Trophoblast cell (in vitro differentiated cells and primary cell): ENCODE measurements around the gene PGA4.
"Not testable (repeated sequence)": the region's sequence is repeated elsewhere in the genome, so short reads cannot be mapped to it uniquely, and the experiment has no call there.

Experiments
- DNase-seq, 2 donors: peaks; one replicate each; pipeline ENCODE4 v3.0.0-alpha.2; 2016
- H2AFZ ChIP-seq: 2 replicates; pipeline ENCODE4 v1.6.1; 2013; ENCODE audit warnings: low read length, moderate library complexity, mild to moderate bottlenecking; ENCODE audit not compliant: insufficient read depth, poor library complexity
- H2AK5ac ChIP-seq: 2 replicates; pipeline ENCODE4 v1.6.1; 2013; ENCODE audit warnings: mild to moderate bottlenecking, low read length
- H2BK120ac ChIP-seq: 2 replicates; pipeline ENCODE4 v1.6.1; 2013; ENCODE audit warnings: low read length, mild to moderate bottlenecking, moderate library complexity; ENCODE audit not compliant: insufficient read depth, poor library complexity
- H2BK12ac ChIP-seq: 2 replicates; pipeline ENCODE4 v1.6.1; 2013; ENCODE audit warnings: mild to moderate bottlenecking, low read length, moderate library complexity
- H2BK5ac ChIP-seq: 2 replicates; pipeline ENCODE4 v1.6.1; 2013; ENCODE audit warnings: low read length, low read depth, moderate library complexity, mild to moderate bottlenecking; ENCODE audit not compliant: poor library complexity
- H3K14ac ChIP-seq: 2 replicates; pipeline ENCODE4 v1.6.1; 2013; ENCODE audit warnings: mild to moderate bottlenecking, low read length
- H3K18ac ChIP-seq: 2 replicates; pipeline ENCODE4 v1.6.1; 2013; ENCODE audit warnings: mild to moderate bottlenecking, low read length
- H3K23ac ChIP-seq: 2 replicates; pipeline ENCODE4 v1.6.1; 2013; ENCODE audit warnings: low read length
- H3K27ac ChIP-seq: 2 replicates; pipeline ENCODE4 v1.5.1; 2013; ENCODE audit warnings: low read depth, mild to moderate bottlenecking, inconsistent platforms, low read length, moderate library complexity
- H3K27me3 ChIP-seq: 2 replicates; pipeline ENCODE4 v1.6.1; 2013; ENCODE audit warnings: inconsistent platforms, mild to moderate bottlenecking, low read length, moderate library complexity; ENCODE audit not compliant: insufficient read depth
- H3K36me3 ChIP-seq, 2 experiments: 1 replicate in 1 of 2; 2 replicates in 1 of 2; pipeline ENCODE4 v1.6.1; 2013; ENCODE audit warnings: low read length in 2 of 2, mild to moderate bottlenecking in 2 of 2, moderate library complexity in 1 of 2; ENCODE audit not compliant: insufficient read depth in 2 of 2, control insufficient read depth in 1 of 2
- H3K4ac ChIP-seq: 2 replicates; pipeline ENCODE4 v1.6.1; 2013; ENCODE audit warnings: low read depth, mild to moderate bottlenecking, low read length, moderate library complexity
- H3K4me1 ChIP-seq, 2 experiments: 1 replicate in 1 of 2; 2 replicates in 1 of 2; pipeline ENCODE4 v1.6.1; 2013; ENCODE audit warnings: low read length in 2 of 2, mild to moderate bottlenecking in 2 of 2, moderate library complexity in 1 of 2; ENCODE audit not compliant: insufficient read depth in 2 of 2, control insufficient read depth in 1 of 2
- H3K4me2 ChIP-seq: 2 replicates; pipeline ENCODE4 v1.6.1; 2013; ENCODE audit warnings: inconsistent platforms, mild to moderate bottlenecking, low read length, moderate library complexity
- H3K4me3 ChIP-seq: 2 replicates; pipeline ENCODE4 v1.5.1; 2013; ENCODE audit warnings: mild to moderate bottlenecking, low read depth, low read length, inconsistent platforms
- H3K79me1 ChIP-seq: one replicate; pipeline ENCODE4 v1.6.1; 2013; ENCODE audit warnings: low read length
- H3K79me2 ChIP-seq: 2 replicates; pipeline ENCODE4 v1.6.1; 2013; ENCODE audit warnings: low read length, mild to moderate bottlenecking; ENCODE audit not compliant: control insufficient read depth, insufficient read depth, poor library complexity
- H3K9ac ChIP-seq: 2 replicates; pipeline ENCODE4 v1.6.1; 2013; ENCODE audit warnings: mild to moderate bottlenecking, low read length
- H3K9me3 ChIP-seq: 2 replicates; pipeline ENCODE4 v1.6.1; 2013; ENCODE audit warnings: low read depth, mild to moderate bottlenecking, control low read depth, inconsistent platforms, low read length; ENCODE audit not compliant: insufficient read depth
- H4K12ac ChIP-seq: 2 replicates; pipeline ENCODE4 v1.6.1; 2013; ENCODE audit warnings: low read depth, mild to moderate bottlenecking, low read length, moderate library complexity
- H4K8ac ChIP-seq: 2 replicates; pipeline ENCODE4 v1.6.1; 2013; ENCODE audit warnings: low read depth, mild to moderate bottlenecking, low read length, moderate library complexity
- H4K91ac ChIP-seq: one replicate; pipeline ENCODE4 v1.6.1; 2013; ENCODE audit warnings: low read depth, mild to moderate bottlenecking, low read length, moderate library complexity
- WGBS: extraction: QIAGEN DNeasy Blood & Tissue Kit; methylation state at CpG from one replicate; pipeline ENCODE4 v1.1.7; 2013; ENCODE audit warnings: missing lambda C conversion rate; ENCODE audit not compliant: insufficient read length, insufficient coverage; ENCODE audit errors: extremely low coverage; 5-methylcytosine and 5-hydroxymethylcytosine counted together

The PGA4 gene

GRCh38 chr11:61210629-61211028, 11.5 kb upstream of the PGA4 start:
- WGBS, result no CpG with 5 or more reads among the region's 6 CpGs
- H3K4ac ChIP-seq, result not testable (repeated sequence)

GRCh38 chr11:61211327-61211952, 10.7 kb upstream of the PGA4 start:
- not testable (repeated sequence) for H3K4me3 ChIP-seq, H3K14ac ChIP-seq, H3K4ac ChIP-seq, H3K27ac ChIP-seq, H4K8ac ChIP-seq, H3K9me3 ChIP-seq, H2BK5ac ChIP-seq, H3K4me2 ChIP-seq, H2BK120ac ChIP-seq, H3K4me1 ChIP-seq, H4K12ac ChIP-seq, H4K91ac ChIP-seq, H2AK5ac ChIP-seq, H3K23ac ChIP-seq, H3K18ac ChIP-seq, H3K27me3 ChIP-seq, H2AFZ ChIP-seq, H3K79me2 ChIP-seq, H2BK12ac ChIP-seq, H3K36me3 ChIP-seq, H3K79me1 ChIP-seq, H3K9ac ChIP-seq, DNase-seq
- no CpG with 5 or more reads among the region's 10 CpGs for WGBS

More at GRCh38 chr11:61210629-61211028, 11.5 kb upstream of the PGA4 start:
- H3K4me3 ChIP-seq, H4K8ac ChIP-seq, H3K36me3 ChIP-seq, H3K27ac ChIP-seq, H3K4me1 ChIP-seq, H2BK12ac ChIP-seq, H2BK120ac ChIP-seq, H3K27me3 ChIP-seq, H2BK5ac ChIP-seq, H3K14ac ChIP-seq, H2AFZ ChIP-seq, H3K79me1 ChIP-seq, H3K9ac ChIP-seq, DNase-seq, H2AK5ac ChIP-seq, H4K91ac ChIP-seq, H3K79me2 ChIP-seq, H3K4me2 ChIP-seq, H4K12ac ChIP-seq, H3K23ac ChIP-seq, H3K18ac ChIP-seq, H3K9me3 ChIP-seq: not testable (repeated sequence)

GRCh38 chr11:61212202-61212601, 9.9 kb upstream of the PGA4 start:
- not testable (repeated sequence) for H3K9ac ChIP-seq, H4K12ac ChIP-seq, H3K36me3 ChIP-seq, H3K14ac ChIP-seq, DNase-seq, H3K4ac ChIP-seq, H3K4me1 ChIP-seq, H3K4me3 ChIP-seq, H2BK5ac ChIP-seq, H3K9me3 ChIP-seq, H3K27me3 ChIP-seq, H4K91ac ChIP-seq, H3K79me1 ChIP-seq, H2BK12ac ChIP-seq, H2AK5ac ChIP-seq, H3K79me2 ChIP-seq, H3K4me2 ChIP-seq, H4K8ac ChIP-seq, H3K18ac ChIP-seq, H2AFZ ChIP-seq, H2BK120ac ChIP-seq, H3K27ac ChIP-seq, H3K23ac ChIP-seq
- WGBS, result no CpG with 5 or more reads among the region's 15 CpGs

GRCh38 chr11:61213711-61214324, 8.3 kb upstream of the PGA4 start:
- H3K27me3 ChIP-seq, H2AFZ ChIP-seq, H3K27ac ChIP-seq, H3K36me3 ChIP-seq, DNase-seq, H4K91ac ChIP-seq, H3K79me1 ChIP-seq, H2BK5ac ChIP-seq, H4K12ac ChIP-seq, H3K4ac ChIP-seq, H3K18ac ChIP-seq, H2BK120ac ChIP-seq, H3K79me2 ChIP-seq, H3K4me2 ChIP-seq, H3K14ac ChIP-seq, H3K9ac ChIP-seq, H4K8ac ChIP-seq, H3K4me3 ChIP-seq, H2BK12ac ChIP-seq, H2AK5ac ChIP-seq, H3K23ac ChIP-seq, H3K9me3 ChIP-seq, H3K4me1 ChIP-seq: not testable (repeated sequence)
- no CpG with 5 or more reads among the region's 3 CpGs for WGBS
